PC-3 (cell line): ENCODE measurements around the gene ARL2BP. TPM values are rescaled to one million over a fixed set of nuclear protein-coding genes. Genes with fewer than 3 reads are reported as not detected.

Experiments used
- ATAC-seq: fragments of 200-7000 bp; cut with Tn5 transposase; 2 replicates; pipeline ENCODE4 v1.9.1; 2020; ENCODE audit warnings: mild to moderate bottlenecking, moderate library complexity
- BruUV-seq: library from RNA; stranded (reverse); fragments of 400-500 nt; replicated peaks from 2 replicates; lab custom pipeline; 2021; lab: Mats Ljungman, UMichigan
- CTCF ChIA-PET: fragments of 300-600 bp; sonication (Branson Sonifier 250); formaldehyde crosslinking; loops from one replicate; lab custom pipeline; 2022; ENCODE audit warnings: antibody characterized with exemption; lab: Charles Lee
- POLR2A ChIA-PET: fragments of 300-600 bp; sonication (Branson Sonifier 250); formaldehyde crosslinking; loops from one replicate; lab custom pipeline; 2022; ENCODE audit warnings: antibody characterized with exemption; ENCODE audit not compliant: unreplicated experiment; lab: Charles Lee
- DNase-seq: peaks from one replicate; pipeline ENCODE4 v3.0.0-alpha.2; 2015
- H2AFZ ChIP-seq: fragments of 300-600 bp; sonication (generic); 2 replicates; pipeline ENCODE4 v1.6.0; 2016; ENCODE audit warnings: antibody characterized with exemption, low read length
- H3F3A ChIP-seq: fragments of 300-600 bp; sonication (generic); one replicate; pipeline ENCODE4 v1.6.0; 2017; ENCODE audit warnings: antibody characterized with exemption, low read length, control low read depth, mild to moderate bottlenecking; ENCODE audit not compliant: unreplicated experiment
- H3K27ac ChIP-seq: fragments of 300-600 bp; sonication (generic); 2 replicates; pipeline ENCODE4 v1.5.1; 2016; ENCODE audit warnings: mild to moderate bottlenecking, low read length
- H3K27me3 ChIP-seq: fragments of 300-600 bp; sonication (generic); 2 replicates; pipeline ENCODE4 v1.6.1; 2016; ENCODE audit warnings: low read length, mixed read lengths
- H3K36me3 ChIP-seq: fragments of 300-600 bp; sonication (generic); 2 replicates; pipeline ENCODE4 v1.6.1; 2016; ENCODE audit warnings: low read depth, mixed run types, low read length, mixed read lengths
- H3K4me1 ChIP-seq: fragments of 300-600 bp; sonication (generic); 2 replicates; pipeline ENCODE4 v1.5.1; 2016; ENCODE audit warnings: low read length; ENCODE audit not compliant: insufficient read depth
- H3K4me2 ChIP-seq: fragments of 300-600 bp; sonication (generic); 2 replicates; pipeline ENCODE4 v1.6.0; 2016; ENCODE audit warnings: low read length
- H3K4me3 ChIP-seq: fragments of 300-600 bp; sonication (generic); 2 replicates; pipeline ENCODE4 v1.5.1; 2016; ENCODE audit warnings: mild to moderate bottlenecking, low read length, mixed read lengths
- H3K79me2 ChIP-seq: fragments of 300-600 bp; sonication (generic); 2 replicates; pipeline ENCODE4 v1.6.1; 2017; ENCODE audit warnings: low read length, mixed read lengths
- H3K9ac ChIP-seq: fragments of 300-600 bp; sonication (generic); 2 replicates; pipeline ENCODE4 v1.6.0; 2016; ENCODE audit warnings: mild to moderate bottlenecking, low read length
- H3K9me2 ChIP-seq: fragments of 300-600 bp; sonication (generic); replicated peaks from 2 replicates; pipeline ENCODE4 v1.6.1; 2016; ENCODE audit warnings: mixed run types, low read length, mixed read lengths
- H3K9me3 ChIP-seq: fragments of 300-600 bp; sonication (generic); 2 replicates; pipeline ENCODE4 v1.6.1; 2016; ENCODE audit warnings: low read length, mixed read lengths
- H4K20me1 ChIP-seq: fragments of 300-600 bp; sonication (generic); 2 replicates; pipeline ENCODE4 v1.6.1; 2016; ENCODE audit warnings: low read length, mixed read lengths
- CTCF ChIP-seq: fragments of 300-600 bp; sonication (generic); conservative IDR thresholded peaks from 2 replicates; pipeline ENCODE4 v1.5.1; 2017; ENCODE audit warnings: antibody characterized with exemption, low read depth, mild to moderate bottlenecking, low read length
- EZH2 ChIP-seq: fragments of 300-600 bp; sonication (generic); IDR thresholded peaks from one replicate; pipeline ENCODE4 v1.6.1; 2017; ENCODE audit warnings: antibody characterized with exemption, mild to moderate bottlenecking, low read length; ENCODE audit not compliant: unreplicated experiment
- EZH2phosphoT487 ChIP-seq: fragments of 300-600 bp; sonication (generic); IDR thresholded peaks from 2 replicates; pipeline ENCODE4 v1.6.1; 2018; ENCODE audit warnings: mild to moderate bottlenecking, antibody characterized with exemption, low read length, borderline replicate concordance
- intact Hi-C: fragments of 100-400 bp; cut with micrococcal nuclease; formaldehyde crosslinking; loops from 2 replicates; pipeline ENCODE4 v1.9.0; 2023
- total RNA-seq: library from RNA; depleted of rRNA; stranded (reverse); fragments of >200 nt; gene quantifications from 2 replicates; pipeline ENCODE4 v1.2.3, GENCODE V29; 2014

The ARL2BP gene
- total RNA-seq, 1 experiment from 2014 or later, result 38.4 TPM

- ChIA-PET CTCF (no interaction called here), POLR2A (no interaction called here)
- peak overlapping the region; percentile 36; the same call in 1 of the 2 replicates for H3K27ac ChIP-seq
- no peaks in the 10 kb centered on the region for H3K9me3 ChIP-seq
- H3K4me2 ChIP-seq, result no peak overlapping the region
- no TSS peak for BruUV-seq
- no peaks in the 10 kb centered on the region for H3K9me2 ChIP-seq
- H3K79me2 ChIP-seq, result no peaks in the 10 kb centered on the region
- H3K27me3 ChIP-seq, result no peaks in the 10 kb centered on the region
- ATAC-seq (no peak), DNase-seq (no peak)
- H4K20me1 ChIP-seq, result no peaks in the 10 kb centered on the region
- peaks cover 3% of the 10 kb centered on the region; the same call in 1 of the 2 replicates for H3K4me1 ChIP-seq
- TF ChIP-seq EZH2phosphoT487 (no peak), CTCF (no peak), EZH2 (no peak)
- H3K36me3 ChIP-seq, result peaks cover 25% of the 10 kb centered on the region; the same call in 1 of the 2 replicates
- intact Hi-C loops, result no loop called here
- no peak overlapping the region for H3K4me3 ChIP-seq
- no peak overlapping the region for H2AFZ ChIP-seq
- no peaks in the 10 kb centered on the region for H3F3A ChIP-seq
- H3K9ac ChIP-seq, result no peak overlapping the region
These were observed 6.0 kb upstream of the ARL2BP start for GRCh38 chr16:57239107-57239506.

- POLR2A ChIA-PET, result no interaction called here
- no peak overlapping the region for H2AFZ ChIP-seq
- CTCF ChIA-PET, result no interaction called here
These were observed 4.2 kb upstream of the ARL2BP start for GRCh38 chr16:57240851-57241250.

More at GRCh38 chr16:57240851-57241250, 4.2 kb upstream of the ARL2BP start:
- H3K9me3 ChIP-seq, result no peaks in the 10 kb centered on the region
- intact Hi-C loops, result no loop called here
- peaks cover 19% of the 10 kb centered on the region; the same call in 1 of the 2 replicates for H3K36me3 ChIP-seq
- TF ChIP-seq EZH2phosphoT487, result no peak
- TF ChIP-seq CTCF, result no peak
- TF ChIP-seq EZH2, result no peak
- H3K27me3 ChIP-seq, result no peaks in the 10 kb centered on the region
- H3K4me3 ChIP-seq, result no peak overlapping the region
- no peak overlapping the region for H3K9ac ChIP-seq
- no peaks in the 10 kb centered on the region for H4K20me1 ChIP-seq
- BruUV-seq, result no TSS peak
- DNase-seq, result no peak
- no peak overlapping the region for H3K27ac ChIP-seq
- no peak overlapping the region for H3K4me2 ChIP-seq
- no peaks in the 10 kb centered on the region for H3K9me2 ChIP-seq
- H3F3A ChIP-seq, result no peaks in the 10 kb centered on the region
- H3K79me2 ChIP-seq, result peaks cover 6% of the 10 kb centered on the region
- peaks cover 7% of the 10 kb centered on the region; the same call in 1 of the 2 replicates for H3K4me1 ChIP-seq
- ATAC-seq, result no peak
